ENCODE results near the gene ZPBP.

Gene ZPBP

DNA sequence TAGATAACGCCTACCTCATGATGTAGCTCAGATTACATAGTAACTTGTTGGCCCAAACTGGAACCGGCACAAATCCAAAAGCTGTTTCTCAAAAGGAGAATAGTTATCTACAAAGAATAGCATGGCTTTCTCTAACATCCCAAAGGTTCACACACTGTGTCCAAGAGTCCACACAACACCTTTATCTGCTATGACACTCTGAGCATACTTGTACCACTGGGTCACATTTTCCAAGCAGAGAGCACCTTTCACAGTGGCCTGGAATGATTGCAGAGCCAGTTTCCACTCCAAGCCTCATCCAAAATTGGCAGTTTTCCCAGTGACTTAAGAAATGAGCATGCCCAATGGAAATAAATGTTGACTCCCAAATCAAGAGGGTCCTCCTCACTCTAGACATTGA, 164.3 kb downstream of the ZPBP start:
- peaks cover 8% of the 10 kb centered on the region for H3K9me3 ChIP-seq (ENCODE audit: control insufficient read depth, low read length)
- no peak overlapping the region for H2AK5ac ChIP-seq (ENCODE audit: low read length, severe bottlenecking)
- H3K27me3 ChIP-seq (ENCODE audit: control insufficient read depth in 1 of 2, insufficient read depth in 1 of 2, low read length in 2 of 2) = no peaks in the 10 kb centered on the region
- no peak overlapping the region for H3K4me2 ChIP-seq (ENCODE audit: low read length, poor library complexity, severe bottlenecking)
- no peak overlapping the region for H2BK120ac ChIP-seq (ENCODE audit: low read depth, low read length)
- H2BK15ac ChIP-seq (ENCODE audit: low read depth, poor library complexity, severe bottlenecking) = no peak overlapping the region
- no peak overlapping the region for H2BK5ac ChIP-seq (ENCODE audit: low read depth, low read length, poor library complexity, severe bottlenecking)
- H3K4me3 ChIP-seq (ENCODE audit: insufficient read depth in 1 of 2, low read depth in 1 of 2, low read length in 2 of 2) = no peak overlapping the region
- H4K8ac ChIP-seq (ENCODE audit: low read length) = no peak overlapping the region
- no peak overlapping the region for H3K23ac ChIP-seq (ENCODE audit: low read length in 2 of 2)
- H3K18ac ChIP-seq (ENCODE audit: low read depth in 1 of 2, low read length in 2 of 2) = no peak overlapping the region
- H4K91ac ChIP-seq (ENCODE audit: low read length) = no peak overlapping the region
- no peak overlapping the region for H3K9ac ChIP-seq (ENCODE audit: low read length)
- H3K36me3 ChIP-seq (ENCODE audit: control insufficient read depth in 1 of 2, insufficient read depth in 2 of 2, low read depth in 1 of 2, low read length in 2 of 2) = no peaks in the 10 kb centered on the region
- H3K27ac ChIP-seq (ENCODE audit: low read length, poor library complexity, severe bottlenecking) = no peak overlapping the region
- H3K4me1 ChIP-seq (ENCODE audit: control insufficient read depth, insufficient read depth, low read depth, low read length) = no peaks in the 10 kb centered on the region
- no peak overlapping the region for H2BK12ac ChIP-seq (ENCODE audit: low read length in 2 of 2)
- 68% methylated on average over 2 of the region's 2 CpGs for WGBS
- H3K4ac ChIP-seq (ENCODE audit: low read depth in 1 of 2, low read length in 2 of 2) = no peak overlapping the region
- no peaks in the 10 kb centered on the region for H3K79me1 ChIP-seq (replicated peaks; ENCODE audit: low read length, poor library complexity, severe bottlenecking)
- H3K14ac ChIP-seq (ENCODE audit: low read length in 2 of 2) = no peak overlapping the region
- H2AFZ ChIP-seq (ENCODE audit: low read depth, low read length) = no peak overlapping the region
- no peak for DNase-seq

DNA sequence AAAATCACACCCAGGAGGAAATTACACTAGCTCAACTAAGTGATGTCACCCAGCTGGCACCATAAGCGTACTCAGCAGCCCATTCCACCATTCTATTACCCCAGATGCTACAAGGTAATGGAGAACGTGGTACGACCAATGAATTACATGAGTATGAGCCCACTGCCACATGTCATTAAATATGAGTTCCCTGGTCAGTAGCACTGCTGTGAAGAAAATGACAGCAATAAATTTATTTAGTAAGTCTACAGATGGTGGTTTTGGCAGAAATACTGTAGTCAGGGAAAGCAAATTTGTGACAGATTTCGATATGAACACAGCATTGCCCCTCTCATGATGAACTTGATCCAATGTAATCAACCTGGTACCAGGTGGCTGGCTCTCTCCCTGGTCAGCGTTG, 165.4 kb downstream of the ZPBP start:
- Histone ChIP-seq H3K4me3 (ENCODE audit: insufficient read depth in 1 of 2, low read depth in 1 of 2, low read length in 2 of 2) (no peak overlapping the region), H3K4me2 (ENCODE audit: low read length, poor library complexity, severe bottlenecking) (no peak overlapping the region), H2BK12ac (ENCODE audit: low read length in 2 of 2) (no peak overlapping the region), H2BK15ac (ENCODE audit: low read depth, poor library complexity, severe bottlenecking) (no peak overlapping the region), H3K18ac (ENCODE audit: low read depth in 1 of 2, low read length in 2 of 2) (no peak overlapping the region), H2BK5ac (ENCODE audit: low read depth, low read length, poor library complexity, severe bottlenecking) (no peak overlapping the region), H3K79me1 (replicated peaks; ENCODE audit: low read length, poor library complexity, severe bottlenecking) (no peaks in the 10 kb centered on the region), H3K36me3 (ENCODE audit: control insufficient read depth in 1 of 2, insufficient read depth in 2 of 2, low read depth in 1 of 2, low read length in 2 of 2) (no peaks in the 10 kb centered on the region), H3K27me3 (ENCODE audit: control insufficient read depth in 1 of 2, insufficient read depth in 1 of 2, low read length in 2 of 2) (no peaks in the 10 kb centered on the region), H4K91ac (ENCODE audit: low read length) (no peak overlapping the region), H3K4ac (ENCODE audit: low read depth in 1 of 2, low read length in 2 of 2) (no peak overlapping the region), H3K14ac (ENCODE audit: low read length in 2 of 2) (no peak overlapping the region), H3K27ac (ENCODE audit: low read length, poor library complexity, severe bottlenecking) (no peak overlapping the region), H3K9ac (ENCODE audit: low read length) (no peak overlapping the region), H4K8ac (ENCODE audit: low read length) (no peak overlapping the region), H3K9me3 (ENCODE audit: control insufficient read depth, low read length) (peaks cover 8% of the 10 kb centered on the region), H3K4me1 (ENCODE audit: control insufficient read depth, insufficient read depth, low read depth, low read length) (no peaks in the 10 kb centered on the region), H2AFZ (ENCODE audit: low read depth, low read length) (no peak overlapping the region), H2AK5ac (ENCODE audit: low read length, severe bottlenecking) (no peak overlapping the region), H2BK120ac (ENCODE audit: low read depth, low read length) (no peak overlapping the region), H3K23ac (ENCODE audit: low read length in 2 of 2) (no peak overlapping the region)
- WGBS = 70% methylated on average over 5 of the region's 5 CpGs
- DNase-seq = no peak

DNA sequence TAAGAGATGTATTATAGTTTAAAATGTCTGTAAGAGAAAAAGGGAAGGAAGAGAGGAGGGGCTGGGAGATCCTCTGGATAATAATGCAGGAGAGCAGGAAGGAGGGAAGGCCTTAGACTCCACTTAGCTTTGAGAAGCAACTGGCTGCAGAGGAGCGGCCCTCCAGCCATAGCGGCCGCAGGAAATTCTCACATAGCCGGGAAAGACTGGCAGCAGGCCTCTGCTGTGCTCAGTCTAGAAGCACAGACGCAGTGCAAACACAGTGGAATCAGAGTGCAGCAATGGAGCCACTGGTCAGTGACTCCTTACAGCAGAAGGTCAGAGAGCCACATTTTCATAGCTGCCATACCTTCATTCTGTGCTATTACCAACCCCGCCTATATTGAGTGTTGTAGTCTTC, 166.3 kb downstream of the ZPBP start:
- WGBS = 81% methylated on average over 6 of the region's 6 CpGs

DNA sequence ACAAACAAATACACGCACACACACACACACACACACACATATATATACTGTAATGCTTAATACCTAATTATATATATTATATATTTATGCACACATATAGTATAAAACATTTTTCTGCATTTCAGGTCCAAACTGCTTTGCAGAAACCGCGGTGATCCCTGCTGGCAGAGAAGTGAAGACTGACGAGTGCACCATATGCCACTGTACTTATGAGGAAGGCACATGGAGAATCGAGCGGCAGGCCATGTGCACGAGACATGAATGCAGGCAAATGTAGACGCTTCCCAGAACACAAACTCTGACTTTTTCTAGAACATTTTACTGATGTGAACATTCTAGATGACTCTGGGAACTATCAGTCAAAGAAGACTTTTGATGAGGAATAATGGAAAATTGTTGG, 181.1 kb downstream of the ZPBP start:
- Histone ChIP-seq H2BK120ac (ENCODE audit: low read depth, low read length) (no peak overlapping the region), H2BK15ac (ENCODE audit: low read depth, poor library complexity, severe bottlenecking) (no peak overlapping the region), H4K8ac (ENCODE audit: low read length) (no peak overlapping the region), H4K91ac (ENCODE audit: low read length) (no peak overlapping the region), H2BK12ac (ENCODE audit: low read length in 2 of 2) (no peak overlapping the region), H3K9ac (ENCODE audit: low read length) (no peak overlapping the region), H2AK5ac (ENCODE audit: low read length, severe bottlenecking) (no peak overlapping the region), H3K36me3 (ENCODE audit: control insufficient read depth in 1 of 2, insufficient read depth in 2 of 2, low read depth in 1 of 2, low read length in 2 of 2) (no peaks in the 10 kb centered on the region), H3K79me1 (replicated peaks; ENCODE audit: low read length, poor library complexity, severe bottlenecking) (no peaks in the 10 kb centered on the region), H2BK5ac (ENCODE audit: low read depth, low read length, poor library complexity, severe bottlenecking) (no peak overlapping the region), H3K18ac (ENCODE audit: low read depth in 1 of 2, low read length in 2 of 2) (no peak overlapping the region), H3K27me3 (ENCODE audit: control insufficient read depth in 1 of 2, insufficient read depth in 1 of 2, low read length in 2 of 2) (no peaks in the 10 kb centered on the region), H3K14ac (ENCODE audit: low read length in 2 of 2) (no peak overlapping the region), H2AFZ (ENCODE audit: low read depth, low read length) (no peak overlapping the region), H3K4me1 (ENCODE audit: control insufficient read depth, insufficient read depth, low read depth, low read length) (no peaks in the 10 kb centered on the region), H3K4ac (ENCODE audit: low read depth in 1 of 2, low read length in 2 of 2) (no peak overlapping the region), H3K23ac (ENCODE audit: low read length in 2 of 2) (no peak overlapping the region), H3K9me3 (ENCODE audit: control insufficient read depth, low read length) (no peaks in the 10 kb centered on the region), H3K27ac (ENCODE audit: low read length, poor library complexity, severe bottlenecking) (no peak overlapping the region), H3K4me2 (ENCODE audit: low read length, poor library complexity, severe bottlenecking) (no peak overlapping the region), H3K4me3 (ENCODE audit: insufficient read depth in 1 of 2, low read depth in 1 of 2, low read length in 2 of 2) (no peak overlapping the region)
- DNase-seq = no peak
- WGBS = 87% methylated on average over 7 of the region's 8 CpGs

More for the DNA sequence above, 166.3 kb downstream of the ZPBP start:
- Histone ChIP-seq H3K23ac (ENCODE audit: low read length in 2 of 2) (no peak overlapping the region), H3K18ac (ENCODE audit: low read depth in 1 of 2, low read length in 2 of 2) (no peak overlapping the region), H3K79me1 (replicated peaks; ENCODE audit: low read length, poor library complexity, severe bottlenecking) (no peaks in the 10 kb centered on the region), H3K27me3 (ENCODE audit: control insufficient read depth in 1 of 2, insufficient read depth in 1 of 2, low read length in 2 of 2) (no peaks in the 10 kb centered on the region), H4K91ac (ENCODE audit: low read length) (no peak overlapping the region), H3K4me1 (ENCODE audit: control insufficient read depth, insufficient read depth, low read depth, low read length) (no peaks in the 10 kb centered on the region), H2AFZ (ENCODE audit: low read depth, low read length) (no peak overlapping the region), H3K4me2 (ENCODE audit: low read length, poor library complexity, severe bottlenecking) (no peak overlapping the region), H4K8ac (ENCODE audit: low read length) (no peak overlapping the region), H3K14ac (ENCODE audit: low read length in 2 of 2) (no peak overlapping the region), H3K4ac (ENCODE audit: low read depth in 1 of 2, low read length in 2 of 2) (no peak overlapping the region), H3K9ac (ENCODE audit: low read length) (no peak overlapping the region), H2BK120ac (ENCODE audit: low read depth, low read length) (no peak overlapping the region), H2AK5ac (ENCODE audit: low read length, severe bottlenecking) (no peak overlapping the region), H2BK15ac (ENCODE audit: low read depth, poor library complexity, severe bottlenecking) (no peak overlapping the region), H3K36me3 (ENCODE audit: control insufficient read depth in 1 of 2, insufficient read depth in 2 of 2, low read depth in 1 of 2, low read length in 2 of 2) (no peaks in the 10 kb centered on the region), H3K4me3 (ENCODE audit: insufficient read depth in 1 of 2, low read depth in 1 of 2, low read length in 2 of 2) (no peak overlapping the region), H2BK5ac (ENCODE audit: low read depth, low read length, poor library complexity, severe bottlenecking) (no peak overlapping the region), H2BK12ac (ENCODE audit: low read length in 2 of 2) (no peak overlapping the region), H3K27ac (ENCODE audit: low read length, poor library complexity, severe bottlenecking) (no peak overlapping the region), H3K9me3 (ENCODE audit: control insufficient read depth, low read length) (peaks cover 8% of the 10 kb centered on the region)
- no peak for DNase-seq

All from mesenchymal stem cell (in vitro differentiated cells and primary cell).